DMS 273 (cell line): ENCODE measurements around the gene STARD13.

Experiments used
- DNase-seq: peaks from one replicate; lab custom pipeline; 2025; ENCODE audit not compliant: unreplicated experiment; lab: John Stamatoyannopoulos, UW

The STARD13 gene

GRCh38 chr13:33066329-33066728 lies 219.2 kb downstream of the STARD13 start:
- no peak for DNase-seq

- no peak for DNase-seq
Observed at GRCh38 chr13:33060815-33061214, 224.7 kb downstream of the STARD13 start.

- no peak for DNase-seq
Observed at GRCh38 chr13:33058776-33059327, 226.7 kb downstream of the STARD13 start.

- peak; percentile 40 for DNase-seq
Observed at GRCh38 chr13:33057019-33057780, 228.4 kb downstream of the STARD13 start.

- no peak for DNase-seq
Observed at GRCh38 chr13:33053397-33054066, 232.0 kb downstream of the STARD13 start.
